C4-2B (cell line): ENCODE data around the gene BIN1.

Source experiments
- ZFX ChIP-seq: fragments of 450-650 bp; IDR thresholded peaks from 2 replicates; pipeline ENCODE4 v1.6.1; 2017
- TF ChIP-seq, protein P1 (sequence below): fragments of 450-650 bp; conservative IDR thresholded peaks from 2 replicates; pipeline ENCODE4 v1.5.1; 2017; ENCODE audit warnings: mild to moderate bottlenecking

DNA sequence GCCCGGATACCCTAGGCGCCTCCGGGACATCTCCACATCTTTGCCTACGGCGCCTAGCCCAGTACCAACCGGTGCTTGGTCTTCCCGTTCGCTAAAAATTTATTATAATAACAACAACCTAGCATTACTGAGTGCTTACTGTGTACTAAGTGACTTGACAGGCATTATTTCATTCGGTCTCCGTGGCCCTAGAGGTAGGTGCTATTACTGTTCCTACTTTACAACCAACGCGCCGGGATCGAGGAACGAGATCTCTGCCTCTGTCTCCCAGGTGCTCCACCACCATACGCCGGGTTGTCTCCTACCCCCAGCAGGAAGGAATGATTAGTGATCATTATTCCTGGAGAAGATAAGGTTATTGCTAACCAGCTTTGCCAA is 657 bp upstream of the BIN1 start:
- TF ChIP-seq, protein P1, sequence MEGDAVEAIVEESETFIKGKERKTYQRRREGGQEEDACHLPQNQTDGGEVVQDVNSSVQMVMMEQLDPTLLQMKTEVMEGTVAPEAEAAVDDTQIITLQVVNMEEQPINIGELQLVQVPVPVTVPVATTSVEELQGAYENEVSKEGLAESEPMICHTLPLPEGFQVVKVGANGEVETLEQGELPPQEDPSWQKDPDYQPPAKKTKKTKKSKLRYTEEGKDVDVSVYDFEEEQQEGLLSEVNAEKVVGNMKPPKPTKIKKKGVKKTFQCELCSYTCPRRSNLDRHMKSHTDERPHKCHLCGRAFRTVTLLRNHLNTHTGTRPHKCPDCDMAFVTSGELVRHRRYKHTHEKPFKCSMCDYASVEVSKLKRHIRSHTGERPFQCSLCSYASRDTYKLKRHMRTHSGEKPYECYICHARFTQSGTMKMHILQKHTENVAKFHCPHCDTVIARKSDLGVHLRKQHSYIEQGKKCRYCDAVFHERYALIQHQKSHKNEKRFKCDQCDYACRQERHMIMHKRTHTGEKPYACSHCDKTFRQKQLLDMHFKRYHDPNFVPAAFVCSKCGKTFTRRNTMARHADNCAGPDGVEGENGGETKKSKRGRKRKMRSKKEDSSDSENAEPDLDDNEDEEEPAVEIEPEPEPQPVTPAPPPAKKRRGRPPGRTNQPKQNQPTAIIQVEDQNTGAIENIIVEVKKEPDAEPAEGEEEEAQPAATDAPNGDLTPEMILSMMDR = no peak
- TF ChIP-seq ZFX = no peak
